Peyer's patch (tissue), 4 donors: ENCODE measurements around the gene CDKAL1.
A peak's percentile ranks its signal among the peaks of the same experiment; 100 is the strongest.

Experiments used
- POLR2A ChIP-seq, 2 donors: fragments of 450-650 bp; IDR thresholded peaks; one replicate each; pipeline ENCODE4 v1.5.1; 2017; ENCODE audit warnings: antibody characterized with exemption in 2 of 2, mild to moderate bottlenecking in 2 of 2, moderate library complexity in 2 of 2
- TF ChIP-seq, protein P1 (sequence below), 6 experiments: fragments of 450-650 bp in 4 of 6; fragments of 200-600 bp in 2 of 6; sonication (generic) in 1 of 6; IDR thresholded peaks; one replicate each; pipeline ENCODE4 v1.5.1; 2017 to 2019; ENCODE audit warnings: antibody characterized with exemption in 6 of 6, mild to moderate bottlenecking in 3 of 6, moderate library complexity in 1 of 6

DNA sequence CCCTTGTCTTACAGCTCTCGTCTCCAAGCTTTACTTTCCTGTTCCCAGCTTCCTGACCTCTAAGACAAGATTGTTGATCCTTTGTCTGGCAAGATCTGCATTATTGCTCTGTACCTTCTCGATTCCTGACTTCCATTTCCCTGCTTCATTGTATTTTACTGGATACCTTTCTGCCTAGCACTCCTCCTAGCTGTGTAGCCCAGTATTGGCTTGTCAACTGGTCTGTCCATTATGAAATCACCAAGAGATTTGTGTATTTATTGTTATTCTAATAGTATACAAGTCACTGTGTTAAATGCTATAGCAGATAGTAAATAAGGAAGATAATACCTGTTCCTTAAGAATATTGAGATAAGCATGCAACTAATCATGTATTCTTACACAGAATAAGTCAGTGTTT, 305.4 kb downstream of the CDKAL1 start:
- TF ChIP-seq POLR2A (IDR thresholded peaks at IDR 0.05), result no peak
- TF ChIP-seq, protein P1, sequence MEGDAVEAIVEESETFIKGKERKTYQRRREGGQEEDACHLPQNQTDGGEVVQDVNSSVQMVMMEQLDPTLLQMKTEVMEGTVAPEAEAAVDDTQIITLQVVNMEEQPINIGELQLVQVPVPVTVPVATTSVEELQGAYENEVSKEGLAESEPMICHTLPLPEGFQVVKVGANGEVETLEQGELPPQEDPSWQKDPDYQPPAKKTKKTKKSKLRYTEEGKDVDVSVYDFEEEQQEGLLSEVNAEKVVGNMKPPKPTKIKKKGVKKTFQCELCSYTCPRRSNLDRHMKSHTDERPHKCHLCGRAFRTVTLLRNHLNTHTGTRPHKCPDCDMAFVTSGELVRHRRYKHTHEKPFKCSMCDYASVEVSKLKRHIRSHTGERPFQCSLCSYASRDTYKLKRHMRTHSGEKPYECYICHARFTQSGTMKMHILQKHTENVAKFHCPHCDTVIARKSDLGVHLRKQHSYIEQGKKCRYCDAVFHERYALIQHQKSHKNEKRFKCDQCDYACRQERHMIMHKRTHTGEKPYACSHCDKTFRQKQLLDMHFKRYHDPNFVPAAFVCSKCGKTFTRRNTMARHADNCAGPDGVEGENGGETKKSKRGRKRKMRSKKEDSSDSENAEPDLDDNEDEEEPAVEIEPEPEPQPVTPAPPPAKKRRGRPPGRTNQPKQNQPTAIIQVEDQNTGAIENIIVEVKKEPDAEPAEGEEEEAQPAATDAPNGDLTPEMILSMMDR (IDR thresholded peaks at IDR 0.05), result peak in 1 of 6 experiments; percentile 5
